Medulla oblongata (tissue), 1 donor: ENCODE results near the gene ALX3.

Source experiments
- DNase-seq: peaks from one replicate; pipeline ENCODE4 v3.0.0-alpha.2; 2015; ENCODE audit errors: extremely low spot score

ALX3 gene

DNA sequence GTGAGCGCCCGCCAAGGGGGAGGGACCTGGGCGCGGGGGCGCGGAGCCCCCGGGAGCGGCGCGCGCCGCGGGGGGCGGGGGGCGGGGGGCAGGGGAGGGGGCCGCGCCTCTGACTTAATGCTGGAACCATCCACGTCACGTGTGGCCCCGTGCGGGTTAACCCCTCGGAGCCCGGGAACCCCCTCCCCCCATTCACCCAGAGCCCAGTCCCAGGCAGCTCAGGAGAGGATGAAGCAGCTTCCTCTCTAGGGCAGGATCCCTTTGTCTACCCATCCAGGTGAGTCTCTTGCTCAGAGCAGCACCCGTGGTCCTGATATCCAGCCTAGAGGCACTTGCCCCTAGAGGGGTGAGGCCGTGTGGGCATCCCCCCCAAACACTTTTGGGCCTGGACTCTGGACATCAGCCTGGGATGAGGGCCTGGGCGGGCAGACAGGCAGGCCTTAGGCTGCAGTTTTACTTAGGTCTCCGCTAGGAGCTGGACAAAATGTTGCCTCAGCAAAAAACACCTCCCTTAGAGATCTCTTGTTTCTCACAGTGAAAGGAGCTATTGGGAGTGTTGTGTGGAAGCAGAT is at the start of gene ALX3:
Gene ALX3 (minus strand): TSS at position 2 of the 572 bp plus-strand sequence. CDS start 60 bp downstream, outside the sequence.
- no peak for DNase-seq

DNA sequence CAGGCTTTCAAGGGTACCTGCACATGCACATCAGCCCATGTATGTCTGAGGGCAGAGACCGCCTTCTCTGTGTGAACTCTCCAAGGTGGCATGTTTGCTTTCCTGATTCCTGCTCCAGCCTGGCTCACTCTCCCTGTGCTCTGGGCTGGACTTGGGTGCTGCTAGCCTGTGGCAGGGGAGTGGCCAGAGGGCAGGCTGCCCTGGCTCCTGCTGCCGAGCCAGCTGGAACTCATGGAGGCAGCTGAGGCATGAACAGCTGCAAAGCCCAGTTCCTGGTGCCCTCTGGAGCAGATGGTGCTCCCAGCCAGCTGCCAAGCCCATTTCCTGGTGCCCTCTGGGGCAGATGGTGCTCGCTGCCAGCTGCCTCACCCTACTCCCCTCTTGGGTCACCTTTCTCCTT is 49.4 kb upstream of the ALX3 start:
- no peak for DNase-seq

- no peak for DNase-seq
These were observed 48.3 kb upstream of the ALX3 start for GRCh38 chr1:110118636-110119396.

DNA sequence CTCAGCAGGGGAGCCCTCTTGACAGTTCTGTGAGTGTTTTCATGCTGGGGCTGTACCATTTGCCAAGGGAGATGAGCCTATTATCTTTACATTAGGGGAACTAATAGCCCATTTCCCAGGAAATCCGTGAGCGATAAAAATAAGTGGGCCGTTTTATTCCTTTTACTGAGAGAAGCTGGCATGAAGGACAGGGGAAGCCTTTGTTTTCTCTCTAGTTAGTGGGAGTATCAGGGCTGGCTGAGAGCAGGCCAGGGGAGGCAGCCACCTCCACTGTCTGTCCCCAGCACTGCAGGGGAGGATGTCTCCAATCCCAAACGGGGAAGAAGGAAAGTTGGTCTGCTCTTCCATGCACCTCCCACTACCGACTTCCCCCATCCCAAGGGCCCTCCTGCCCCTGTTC is 44.3 kb upstream of the ALX3 start:
- peak; percentile 30 for DNase-seq

DNA sequence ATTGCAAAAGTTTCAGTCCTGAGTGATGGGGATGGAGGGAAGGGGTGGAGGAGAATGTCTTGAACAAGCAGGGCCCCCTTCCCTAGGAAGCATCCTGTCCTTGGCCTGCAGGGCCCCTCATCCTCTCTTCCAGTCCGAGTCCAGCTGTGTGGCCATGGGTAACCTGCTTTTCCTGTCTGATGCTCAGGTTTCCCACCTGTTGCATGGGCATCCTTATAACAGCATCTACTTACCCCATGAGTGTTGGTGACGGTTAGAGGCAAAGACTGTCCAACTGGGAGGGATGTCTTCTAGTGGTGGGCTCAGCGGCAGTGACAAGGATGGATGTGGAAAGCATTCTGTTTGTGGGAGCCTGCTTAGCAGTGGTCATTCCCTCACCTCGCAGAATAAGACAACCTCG is 43.7 kb upstream of the ALX3 start:
- DNase-seq: no peak

- DNase-seq: no peak
These were observed 43.1 kb upstream of the ALX3 start for GRCh38 chr1:110113551-110113950.

- no peak for DNase-seq
These were observed 42.2 kb upstream of the ALX3 start for GRCh38 chr1:110112656-110113055.

- DNase-seq: no peak
These were observed 41.7 kb upstream of the ALX3 start, which contains the start of gene UBL4B for GRCh38 chr1:110112143-110112542. TSS of gene UBL4B (plus strand) at chr1:110112443. CDS start at chr1:110112535, 92 bp downstream.

DNA sequence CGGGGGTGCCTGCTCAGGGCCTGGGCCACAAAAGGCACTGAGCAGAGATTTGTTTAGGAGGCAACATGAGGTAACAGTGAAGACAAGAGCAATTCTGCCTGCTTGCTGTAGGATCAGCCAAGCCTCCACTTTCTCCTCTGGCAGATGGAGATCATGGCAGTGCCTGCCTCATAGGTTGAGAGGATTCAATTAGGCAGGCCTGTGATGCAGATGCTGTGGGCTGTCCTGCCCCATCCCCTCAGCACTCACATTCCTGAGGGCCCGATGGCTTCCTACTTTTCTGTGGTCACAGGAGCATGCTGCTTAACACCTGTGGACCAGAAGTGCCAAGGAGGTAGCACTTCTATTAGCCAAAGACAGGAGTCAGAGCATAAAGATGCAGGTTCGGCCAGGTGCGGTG is 40.6 kb upstream of the ALX3 start:
- no peak for DNase-seq

- DNase-seq: no peak
These were observed 37.5 kb upstream of the ALX3 start for GRCh38 chr1:110107867-110108469.

- DNase-seq: peak; percentile 82
These were observed 35.8 kb upstream of the ALX3 start for GRCh38 chr1:110106013-110106941.

- no peak for DNase-seq
These were observed 31.6 kb upstream of the ALX3 start for GRCh38 chr1:110102081-110102480.

- no peak for DNase-seq
These were observed 29.9 kb upstream of the ALX3 start for GRCh38 chr1:110100335-110100734.

- no peak for DNase-seq
These were observed 28.0 kb upstream of the ALX3 start for GRCh38 chr1:110098222-110099026.

DNA sequence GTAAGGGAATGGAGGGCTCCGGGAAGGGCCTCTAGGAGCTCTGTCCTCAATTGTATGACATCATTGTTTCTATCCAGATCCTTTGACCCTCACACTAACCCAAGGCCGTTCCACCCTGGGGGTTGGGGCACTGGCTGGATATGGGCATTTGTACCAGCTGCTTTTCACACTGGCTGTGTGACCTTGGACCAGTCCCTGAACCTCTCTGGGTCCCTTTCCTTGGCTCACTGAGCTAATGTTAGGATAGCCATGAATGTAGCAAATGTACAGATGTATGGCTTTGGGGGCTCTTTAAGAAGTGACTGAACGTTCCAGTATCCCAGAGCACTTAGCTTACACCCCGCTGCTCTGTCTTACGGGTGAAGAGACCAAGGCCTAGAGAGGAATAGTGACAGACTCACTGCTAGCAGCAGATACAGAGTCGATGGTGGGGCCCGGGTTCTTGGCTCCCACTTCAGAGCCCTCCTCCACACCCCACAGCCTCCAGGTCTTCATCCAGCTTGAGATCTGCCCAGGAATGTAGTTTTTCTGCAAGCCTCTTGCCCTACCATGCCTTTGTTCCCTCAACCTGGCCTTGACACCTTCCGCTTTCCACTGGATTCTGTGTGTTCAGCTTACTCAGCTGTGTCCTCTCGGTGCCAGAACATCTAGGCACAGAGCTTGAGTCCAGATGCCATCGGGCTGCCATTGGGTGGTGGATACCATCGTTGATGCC is 27.2 kb upstream of the ALX3 start:
- DNase-seq: no peak

- DNase-seq: no peak
These were observed 24.6 kb upstream of the ALX3 start for GRCh38 chr1:110094931-110095654.

GRCh38 chr1:110092991-110093390 is 22.5 kb upstream of the ALX3 start:
- DNase-seq: no peak

- DNase-seq: no peak
These were observed 21.3 kb upstream of the ALX3 start for GRCh38 chr1:110091791-110092190.

- no peak for DNase-seq
These were observed 20.9 kb upstream of the ALX3 start for GRCh38 chr1:110091381-110091780.
